ENCODE results near the gene PRKRIP1.

- no peak for TF ChIP-seq CTCF (optimal IDR thresholded peaks at IDR 0.05 in 1 of 3, IDR thresholded peaks at IDR 0.05 in 1 of 3, conservative IDR thresholded peaks at IDR 0.05 in 1 of 3; ENCODE audit: extremely low read depth in 1 of 3, insufficient read depth in 2 of 3, low read length in 3 of 3)
- TF ChIP-seq EZH2 (IDR thresholded peaks at IDR 0.05; ENCODE audit: low read length), result no peak
Measured at GRCh38 chr7:102473271-102473991, 77.3 kb downstream of the PRKRIP1 start.
